Activated CD8-positive, alpha-beta memory T cell treated with anti-CD3 and anti-CD28 coated beads for 48 hours (primary cell): ENCODE results near the gene FBXW7.

Source experiments
- DNase-seq, 3 experiments: peaks; one replicate each; pipeline ENCODE4 v3.0.0-alpha.2; 2020; ENCODE audit warnings: low read depth in 2 of 3, low spot score in 2 of 3

FBXW7 gene

GRCh38 chr4:152294765-152295164 lies 241.1 kb downstream of the FBXW7 start:
- no peak for DNase-seq

GRCh38 chr4:152294331-152294730 lies 241.6 kb downstream of the FBXW7 start:
- no peak for DNase-seq

GRCh38 chr4:152293527-152293926 lies 242.4 kb downstream of the FBXW7 start:
- no peak for DNase-seq

GRCh38 chr4:152290366-152290921 lies 245.4 kb downstream of the FBXW7 start:
- DNase-seq = no peak

- DNase-seq = no peak
Measured at GRCh38 chr4:152289941-152290340, 246.0 kb downstream of the FBXW7 start.

- DNase-seq = no peak
Measured at GRCh38 chr4:152289541-152289940, 246.4 kb downstream of the FBXW7 start.

GRCh38 chr4:152283801-152284470 lies 252.0 kb downstream of the FBXW7 start:
- DNase-seq = no peak

GRCh38 chr4:152281822-152282221 lies 254.1 kb downstream of the FBXW7 start:
- DNase-seq = no peak

GRCh38 chr4:152281211-152281610 lies 254.7 kb downstream of the FBXW7 start:
- no peak for DNase-seq

- DNase-seq = no peak
Measured at GRCh38 chr4:152279234-152279566, 256.7 kb downstream of the FBXW7 start.

GRCh38 chr4:152278505-152279233 lies 257.2 kb downstream of the FBXW7 start:
- no peak for DNase-seq

GRCh38 chr4:152278172-152278504 lies 257.8 kb downstream of the FBXW7 start:
- no peak for DNase-seq

GRCh38 chr4:152277333-152277732 lies 258.6 kb downstream of the FBXW7 start:
- no peak for DNase-seq

- DNase-seq = no peak
Measured at GRCh38 chr4:152273343-152273742, 262.5 kb downstream of the FBXW7 start.
